H1 (cell line): ENCODE results near the gene PAX5. TPM values are rescaled to one million over a fixed set of nuclear protein-coding genes. Genes with fewer than 3 reads are reported as not detected.

Experiments used
- CTCF ChIA-PET: fragments of 300-600 bp; sonication (Branson Sonifier 250); formaldehyde crosslinking; loops from one replicate; lab custom pipeline; 2021; ENCODE audit not compliant: partially characterized antibody; lab: Charles Lee
- POLR2A ChIA-PET: fragments of 300-600 bp; sonication (Branson Sonifier 250); formaldehyde crosslinking; loops from one replicate; lab custom pipeline; 2021; ENCODE audit warnings: inconsistent platforms; ENCODE audit not compliant: partially characterized antibody; lab: Charles Lee
- DNase-seq, 2 experiments: peaks; one replicate each; pipeline versions ENCODE4 v3.0.0 to v3.0.0-alpha.2; 2010 to 2022; ENCODE audit warnings: low spot score in 2 of 2, low read depth in 1 of 2, mixed read lengths in 1 of 2
- FAIRE-seq: peaks from 2 replicates; lab custom pipeline; 2011; peaks lifted over from hg19 to GRCh38; lab: Jason Lieb, UNC
- H2AFZ ChIP-seq: 2 replicates; pipeline ENCODE4 v1.8.1; 2012; ENCODE audit warnings: low read length, inconsistent platforms
- H2AK5ac ChIP-seq: 2 replicates; pipeline ENCODE4 v1.6.1; 2013; ENCODE audit warnings: low read depth, low read length
- H2BK120ac ChIP-seq: replicated peaks from 2 replicates; pipeline ENCODE3; 2013; ENCODE audit warnings: low read depth, low read length, inconsistent platforms
- H2BK12ac ChIP-seq: 2 replicates; pipeline ENCODE4 v1.6.1; 2013; ENCODE audit warnings: low read depth, low read length
- H2BK15ac ChIP-seq: 2 replicates; pipeline ENCODE4 v1.6.1; 2013; ENCODE audit warnings: low read length
- H2BK20ac ChIP-seq: 2 replicates; pipeline ENCODE4 v1.6.1; 2013; ENCODE audit warnings: low read length
- H2BK5ac ChIP-seq: 2 replicates; pipeline ENCODE4 v1.6.1; 2013; ENCODE audit warnings: low read depth, low read length
- H3K14ac ChIP-seq: 2 replicates; pipeline ENCODE4 v1.6.1; 2013; ENCODE audit warnings: inconsistent platforms; ENCODE audit not compliant: insufficient read length
- H3K18ac ChIP-seq: 2 replicates; pipeline ENCODE4 v1.6.1; 2013; ENCODE audit warnings: low read length; ENCODE audit errors: extremely low read depth
- H3K23ac ChIP-seq: 2 replicates; pipeline ENCODE4 v1.6.1; 2013; ENCODE audit warnings: inconsistent platforms; ENCODE audit not compliant: insufficient read length
- H3K23me2 ChIP-seq: 2 replicates; pipeline ENCODE4 v1.6.1; 2013; ENCODE audit warnings: low read depth, low read length
- H3K27ac ChIP-seq: 2 replicates; pipeline ENCODE4 v1.6.1; 2011; ENCODE audit warnings: low read depth, low read length, inconsistent platforms
- H3K27me3 ChIP-seq, 4 experiments: replicated peaks in 1 of 4; 1 replicate in 1 of 4; 2 replicates in 3 of 4; pipeline versions ENCODE4 v1.6.1 to v1.8.1; 2011 to 2013; ENCODE audit warnings: low read length in 3 of 4, mild to moderate bottlenecking in 3 of 4, inconsistent platforms in 2 of 4, mixed read lengths in 2 of 4, moderate library complexity in 1 of 4; ENCODE audit not compliant: control insufficient read depth in 3 of 4, insufficient read depth in 3 of 4; ENCODE audit errors: extremely low read depth in 1 of 4
- H3K36me3 ChIP-seq, 4 experiments: 2 replicates each; pipeline versions ENCODE4 v1.6.1 to v1.8.1; 2011 to 2013; ENCODE audit warnings: mild to moderate bottlenecking in 4 of 4, low read length in 3 of 4, moderate library complexity in 2 of 4, control low read depth in 1 of 4, inconsistent platforms in 1 of 4; ENCODE audit not compliant: insufficient read depth in 4 of 4, control insufficient read depth in 2 of 4
- H3K4ac ChIP-seq: replicated peaks from 2 replicates; pipeline ENCODE3; 2013; ENCODE audit warnings: low read length, low read depth, mixed read lengths, inconsistent platforms; ENCODE audit not compliant: insufficient read length
- H3K4me1 ChIP-seq, 4 experiments: replicated peaks in 1 of 4; 1 replicate in 1 of 4; 2 replicates in 3 of 4; pipeline versions ENCODE4 v1.6.1 to v1.8.1; 2011 to 2013; ENCODE audit warnings: low read length in 3 of 4, inconsistent platforms in 2 of 4, mixed read lengths in 1 of 4; ENCODE audit not compliant: insufficient read depth in 4 of 4, control insufficient read depth in 3 of 4
- H3K4me2 ChIP-seq, 2 experiments: 2 replicates each; pipeline versions ENCODE4 v1.6.1 to v1.8.1; 2011 to 2013; ENCODE audit warnings: low read depth in 2 of 2, low read length in 2 of 2, control low read depth in 1 of 2, inconsistent platforms in 1 of 2, mild to moderate bottlenecking in 1 of 2; ENCODE audit not compliant: insufficient read depth in 1 of 2
- H3K4me3 ChIP-seq, 4 experiments: fragments of 200-600, 300-600 bp in 1 of 4; sonication (generic), shearing (Covaris generic), sonication (Bioruptor Twin) in 1 of 4; 2 replicates each; pipeline versions ENCODE4 v1.5.1 to v1.8.1; 2011 to 2016; ENCODE audit warnings: low read length in 4 of 4, low read depth in 3 of 4, control low read depth in 2 of 4, inconsistent platforms in 2 of 4, mild to moderate bottlenecking in 2 of 4, mixed read lengths in 1 of 4, moderate library complexity in 1 of 4; ENCODE audit not compliant: insufficient read depth in 2 of 4; ENCODE audit errors: extremely low read depth in 1 of 4
- H3K56ac ChIP-seq: replicated peaks from 2 replicates; pipeline ENCODE3; 2013; ENCODE audit warnings: low read depth, mild to moderate bottlenecking, mixed read lengths, low read length, inconsistent platforms; ENCODE audit not compliant: insufficient read length
- H3K79me1 ChIP-seq: 2 replicates; pipeline ENCODE4 v1.6.1; 2013; ENCODE audit warnings: low read depth, low read length, control low read depth
- H3K79me2 ChIP-seq, 2 experiments: 2 replicates each; pipeline versions ENCODE4 v1.6.1 to v1.8.1; 2012 to 2013; ENCODE audit warnings: low read length in 2 of 2, mild to moderate bottlenecking in 2 of 2, inconsistent platforms in 1 of 2; ENCODE audit not compliant: insufficient read depth in 2 of 2, control insufficient read depth in 1 of 2
- H3K9ac ChIP-seq, 4 experiments: replicated peaks in 1 of 4; 1 replicate in 1 of 4; 2 replicates in 3 of 4; pipeline versions ENCODE4 v1.6.1 to v1.8.1; 2011 to 2013; ENCODE audit warnings: low read depth in 3 of 4, low read length in 3 of 4, control low read depth in 2 of 4, mild to moderate bottlenecking in 2 of 4, moderate library complexity in 2 of 4, inconsistent platforms in 1 of 4; ENCODE audit errors: extremely low read depth in 1 of 4
- H3K9me3 ChIP-seq, 2 experiments: 2 replicates each; pipeline versions ENCODE4 v1.6.1 to v1.8.1; 2012 to 2013; ENCODE audit warnings: mild to moderate bottlenecking in 2 of 2, moderate library complexity in 2 of 2, control low read depth in 1 of 2, inconsistent platforms in 1 of 2, low read depth in 1 of 2, low read length in 1 of 2, mixed read lengths in 1 of 2; ENCODE audit not compliant: insufficient read depth in 2 of 2
- H4K20me1 ChIP-seq, 2 experiments: replicated peaks in 1 of 2; 2 replicates each; pipeline versions ENCODE3 to v1.8.1; 2011 to 2013; ENCODE audit warnings: inconsistent platforms in 2 of 2, low read length in 2 of 2, mild to moderate bottlenecking in 1 of 2; ENCODE audit not compliant: insufficient read depth in 2 of 2, control insufficient read depth in 1 of 2
- H4K5ac ChIP-seq: 2 replicates; pipeline ENCODE4 v1.6.1; 2013; ENCODE audit warnings: low read length, low read depth, mixed read lengths, inconsistent platforms; ENCODE audit not compliant: insufficient read length
- H4K8ac ChIP-seq: 2 replicates; pipeline ENCODE4 v1.8.0; 2013; ENCODE audit warnings: mild to moderate bottlenecking, moderate library complexity, low read length, inconsistent platforms; ENCODE audit not compliant: insufficient read depth; ENCODE audit errors: extremely low read depth
- H4K91ac ChIP-seq: replicated peaks from 2 replicates; pipeline ENCODE3; 2013; ENCODE audit warnings: low read length, mixed read lengths, inconsistent platforms; ENCODE audit not compliant: insufficient read length
- ATF2 ChIP-seq: IDR thresholded peaks from 2 replicates; pipeline ENCODE4 v1.6.1; 2012; ENCODE audit warnings: low read length, inconsistent platforms
- E2F6 ChIP-seq: IDR thresholded peaks from 2 replicates; pipeline ENCODE4 v1.6.1; 2012; ENCODE audit warnings: inconsistent platforms
- EP300 ChIP-seq, 2 experiments: IDR thresholded peaks; 1 replicate in 1 of 2; 2 replicates in 1 of 2; pipeline ENCODE4 v1.6.1; 2011 to 2012; ENCODE audit warnings: low read depth in 2 of 2, low read length in 2 of 2, mild to moderate bottlenecking in 2 of 2, borderline replicate concordance in 1 of 2, inconsistent platforms in 1 of 2, moderate library complexity in 1 of 2
- KDM4A ChIP-seq: IDR thresholded peaks from one replicate; pipeline ENCODE4 v1.7.1; 2012; ENCODE audit warnings: low read depth, mild to moderate bottlenecking, moderate library complexity, low read length, inconsistent platforms; ENCODE audit not compliant: severe bottlenecking
- NANOG ChIP-seq: IDR thresholded peaks from 2 replicates; pipeline ENCODE4 v1.6.1; 2011; ENCODE audit warnings: low read length, low read depth, mild to moderate bottlenecking, inconsistent platforms; ENCODE audit not compliant: insufficient read depth, poor library complexity, severe bottlenecking
- POLR2A ChIP-seq, 2 experiments: IDR thresholded peaks; 1 replicate in 1 of 2; 2 replicates in 1 of 2; pipeline ENCODE4 v1.6.1; 2011; ENCODE audit warnings: low read depth in 2 of 2, low read length in 2 of 2, mild to moderate bottlenecking in 2 of 2; ENCODE audit errors: control extremely low read depth in 1 of 2
- RBBP5 ChIP-seq: IDR thresholded peaks from 2 replicates; pipeline ENCODE4 v1.7.1; 2012; ENCODE audit warnings: low read depth, mild to moderate bottlenecking, inconsistent platforms, low read length, moderate library complexity, borderline replicate concordance
- SIN3A ChIP-seq, 2 experiments: IDR thresholded peaks in 1 of 2; conservative IDR thresholded peaks in 1 of 2; 2 replicates each; pipeline ENCODE4 v1.6.1; 2011 to 2012; ENCODE audit warnings: low read length in 2 of 2, improper control_type of control experiment in 1 of 2, low read depth in 1 of 2, mild to moderate bottlenecking in 1 of 2
- TAF7 ChIP-seq: optimal IDR thresholded peaks from 2 replicates; pipeline ENCODE3; 2011; ENCODE audit warnings: low read depth, mild to moderate bottlenecking, inconsistent platforms, low read length, moderate library complexity, borderline replicate concordance
- TBP ChIP-seq: IDR thresholded peaks from 2 replicates; pipeline ENCODE4 v1.6.1; 2011; ENCODE audit warnings: low read depth, low read length, improper control_type of control experiment
- TCF12 ChIP-seq: IDR thresholded peaks from 2 replicates; pipeline ENCODE4 v1.6.1; 2011; ENCODE audit warnings: low read depth, mild to moderate bottlenecking, low read length
- WGBS, 2 experiments: shearing (Covaris generic) in 1 of 2; methylation state at CpG; one replicate each; pipeline versions ENCODE4 v1.1.6 to v1.1.7; 2013 to 2015; ENCODE audit warnings: low lambda C conversion rate in 2 of 2, mixed read lengths in 2 of 2, inconsistent platforms in 1 of 2, low coverage in 1 of 2, missing lambda C conversion rate in 1 of 2; ENCODE audit not compliant: insufficient replicate concordance in 2 of 2, insufficient coverage in 1 of 2, insufficient read length in 1 of 2; ENCODE audit errors: extremely low coverage in 1 of 2, missing lambda C conversion rate in 1 of 2; 5-methylcytosine and 5-hydroxymethylcytosine counted together
- polyA plus RNA-seq, 7 experiments: library from polyadenylated mRNA; depleted of rRNA in 3 of 7; stranded (reverse) in 5 of 7; unstranded in 2 of 7; fragments of >200 nt in 5 of 7; fragments of 200-250 nt in 2 of 7; gene quantifications; 1 replicate in 5 of 7; 2 replicates in 1 of 7; 4 replicates in 1 of 7; pipeline versions ENCODE4 v1.2.1 to v1.2.3, GENCODE V29; 2011 to 2013; ENCODE audit warnings: missing spikeins in 2 of 7, mixed read lengths in 2 of 7
- total RNA-seq: library from RNA; stranded (reverse); fragmentation: NEBNext Ultra II Directional; extraction: Animal tissue kit (Norgen Biotek cat#: 25700); gene quantifications from 2 replicates; pipeline ENCODE4 v1.2.1, GENCODE V29; 2021

PAX5 gene
- total and polyA plus RNA-seq, 2 of the 8 experiments (the other 6 are each of a cell fraction or from before 2014, with no cell fraction given) = 0.29 to 0.43 TPM

- ChIA-PET CTCF (interaction anchor here (1.1 to 8.8 kb wide), 5 partner anchors 11 to 147 kb away, joined by 3 to 69 read pairs (median 5); no protein-coding TSS in a partner anchor), POLR2A (interaction anchor here (1.4 kb wide), 1 partner anchor 25 kb away, joined by 3 read pairs; no protein-coding TSS in a partner anchor)
- Histone ChIP-seq H4K8ac (no peak overlapping the region), H3K27me3 (no peaks in the 10 kb centered on the region; a peak in 1 of 7 replicates), H3K23me2 (peaks cover 3% of the 10 kb centered on the region), H3K23ac (no peak overlapping the region), H4K20me1 (peaks cover 0 to 3% of the 10 kb centered on the region in 2 experiments), H3K18ac (no peak overlapping the region), H3K9me3 (no peaks in the 10 kb centered on the region), H2BK20ac (no peak overlapping the region), H3K79me1 (no peaks in the 10 kb centered on the region), H3K4me3 (no peak overlapping the region), H3K36me3 (no peaks in the 10 kb centered on the region), H3K56ac (no peak overlapping the region), H2BK12ac (0 out of 2 replicates have a peak overlapping the region, but pooled peaks have one; percentile 13), H2AK5ac (no peak overlapping the region), H3K9ac (no peak overlapping the region), H3K4ac (no peak overlapping the region), H3K14ac (no peak overlapping the region), H3K79me2 (no peaks in the 10 kb centered on the region), H3K4me2 (no peak overlapping the region), H2AFZ (no peak overlapping the region), H3K4me1 (peaks cover 2 to 25% (median 12%) of the 10 kb centered on the region in 4 experiments), H2BK5ac (no peak overlapping the region), H2BK120ac (no peak overlapping the region), H3K27ac (no peak overlapping the region), H4K91ac (peak overlapping the region; percentile 25), H2BK15ac (no peak overlapping the region), H4K5ac (no peak overlapping the region)
- DNase-seq (no peak), FAIRE-seq (no peak)
- WGBS, 2 experiments = 83% methylated on average over 1 of the region's 1 CpG; no CpG with 5 or more reads in 1 of the 2 experiments
- TF ChIP-seq TBP (no peak), ATF2 (no peak), TAF7 (no peak), POLR2A (IDR thresholded peaks at IDR 0.05; ENCODE audit: control extremely low read depth in 1 of 2, low read depth in 2 of 2, low read length in 2 of 2) (no peak), EP300 (IDR thresholded peaks at IDR 0.05; ENCODE audit: borderline replicate concordance in 1 of 2, low read depth in 2 of 2, low read length in 2 of 2) (no peak), KDM4A (no peak), RBBP5 (no peak), SIN3A (conservative IDR thresholded peaks at IDR 0.05 in 1 of 2, IDR thresholded peaks at IDR 0.05 in 1 of 2; ENCODE audit: low read depth in 1 of 2, low read length in 2 of 2) (no peak), NANOG (no peak), E2F6 (no peak), TCF12 (no peak)
Measured at GRCh38 chr9:36843964-36844363, 190.1 kb downstream of the PAX5 start.
